ENCODE results near the gene ABL2.
A peak's percentile ranks its signal among the peaks of the same experiment; 100 is the strongest.
"Not testable (repeated sequence)": the region's sequence is repeated elsewhere in the genome, so short reads cannot be mapped to it uniquely, and the experiment has no call there.

ABL2 gene

DNA sequence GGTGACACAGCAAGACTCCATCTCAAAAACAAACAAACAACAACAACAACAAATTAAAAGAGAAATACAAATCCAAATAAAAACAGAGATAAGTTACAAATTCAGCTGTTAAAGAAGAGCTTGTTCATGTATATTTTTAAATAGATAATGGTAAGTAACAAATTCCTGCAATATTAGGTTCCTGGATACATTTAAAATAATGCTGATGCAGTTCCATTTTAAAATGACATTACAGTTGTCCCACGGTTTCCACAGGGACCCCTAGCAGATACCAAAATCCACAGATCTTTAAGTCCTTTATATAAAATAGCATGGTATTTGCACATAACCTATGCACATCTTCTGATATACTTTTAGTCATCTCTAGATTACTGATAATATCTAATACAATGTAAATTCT is 61.5 kb downstream of the ABL2 start:
- DNase-seq: no peak

DNA sequence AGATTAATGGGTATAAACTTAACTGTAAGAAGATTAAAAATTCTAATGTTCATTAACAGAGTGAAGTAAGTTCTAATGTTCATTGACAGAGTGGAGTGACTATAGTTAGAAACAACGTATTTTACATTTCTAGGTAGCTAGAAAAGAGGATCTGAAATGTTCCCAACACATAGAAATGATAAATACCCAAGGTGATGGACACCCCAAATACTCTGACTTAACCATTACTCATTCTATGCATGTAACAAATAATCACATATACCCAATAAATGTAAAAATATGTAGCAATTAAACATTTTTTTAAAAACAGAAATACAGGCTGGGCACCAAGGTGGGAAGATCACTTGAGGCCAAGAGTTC is 62.1 kb downstream of the ABL2 start:
- no peak for DNase-seq

DNA sequence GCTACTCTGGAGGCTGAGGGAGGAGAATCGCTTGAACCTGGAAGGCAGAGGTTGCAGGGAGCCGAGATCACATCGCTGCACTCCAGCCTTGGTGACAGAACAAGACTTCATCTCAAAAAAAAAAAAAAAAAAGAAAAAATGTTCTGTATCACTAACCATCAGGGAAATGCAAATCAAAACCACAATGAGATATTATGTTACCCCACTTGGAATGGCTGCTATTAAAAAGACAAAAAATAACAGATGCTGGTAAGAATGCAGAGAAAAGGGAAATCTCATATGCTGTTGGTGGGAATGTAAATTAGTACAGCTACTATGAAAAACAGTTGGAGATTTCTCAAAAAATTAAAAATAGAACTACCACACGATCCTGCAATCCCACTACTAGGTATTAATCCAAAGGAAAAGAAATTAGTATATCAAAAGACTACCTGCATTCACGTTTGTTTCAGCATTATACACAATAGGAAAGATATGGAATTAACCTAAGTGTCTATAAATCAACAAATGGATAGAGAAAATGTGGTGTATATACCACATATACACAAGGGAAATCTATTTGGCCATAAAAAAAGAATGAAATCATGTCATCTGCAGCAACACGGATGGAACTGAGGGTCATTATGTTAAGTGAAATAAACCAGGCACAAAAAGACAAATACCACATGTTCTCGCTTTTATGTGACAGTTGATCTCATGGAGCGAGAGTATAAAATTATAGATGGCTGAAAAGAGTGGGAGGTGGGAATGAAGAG is 62.6 kb downstream of the ABL2 start:
- DNase-seq: no peak

DNA sequence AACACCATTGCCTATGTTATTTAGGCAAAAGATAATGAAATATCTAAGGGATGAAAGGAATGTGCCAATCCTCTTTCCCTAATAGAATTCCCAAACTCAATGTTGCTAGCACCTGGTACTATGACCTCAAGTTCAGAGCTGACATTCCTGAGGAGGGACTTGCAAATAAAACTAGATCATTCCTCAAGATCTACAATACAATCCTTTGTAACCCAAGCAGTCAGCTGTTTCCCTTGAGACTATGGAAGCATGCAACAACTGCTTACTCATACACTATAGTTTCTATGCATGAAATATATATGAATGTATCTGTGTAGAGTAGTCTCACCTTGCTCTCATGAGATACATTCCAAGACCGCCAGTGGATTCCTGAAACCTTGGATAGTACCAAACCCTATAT is 65.0 kb downstream of the ABL2 start:
- no peak for DNase-seq

GRCh38 chr1:179156708-179157107 is 72.8 kb downstream of the ABL2 start:
- DNase-seq: no peak

DNA sequence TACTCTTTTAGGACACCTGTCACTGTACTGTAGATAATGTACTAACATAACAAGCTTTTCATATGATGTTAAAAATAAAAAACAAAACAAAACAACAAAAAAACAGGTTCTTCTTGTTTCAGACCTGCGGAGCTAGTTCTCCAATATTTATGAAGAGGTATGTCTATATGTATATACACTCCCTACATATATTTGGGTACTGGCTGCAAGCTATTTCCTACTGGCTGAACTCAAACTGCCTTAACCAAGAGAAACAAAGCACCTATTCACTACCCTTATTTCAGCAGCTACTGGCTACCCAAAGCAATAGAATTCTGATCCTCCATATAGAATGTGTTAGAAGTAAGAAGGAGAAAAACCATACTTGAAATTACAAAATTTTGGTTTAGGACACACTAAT is 73.5 kb downstream of the ABL2 start:
- DNase-seq: no peak

GRCh38 chr1:179155615-179156014 is 73.9 kb downstream of the ABL2 start:
- DNase-seq: no peak

- no peak for DNase-seq
Observed at GRCh38 chr1:179154437-179154836, 75.0 kb downstream of the ABL2 start.

- no peak for DNase-seq
Observed at GRCh38 chr1:179153217-179153616, 76.3 kb downstream of the ABL2 start.

DNA sequence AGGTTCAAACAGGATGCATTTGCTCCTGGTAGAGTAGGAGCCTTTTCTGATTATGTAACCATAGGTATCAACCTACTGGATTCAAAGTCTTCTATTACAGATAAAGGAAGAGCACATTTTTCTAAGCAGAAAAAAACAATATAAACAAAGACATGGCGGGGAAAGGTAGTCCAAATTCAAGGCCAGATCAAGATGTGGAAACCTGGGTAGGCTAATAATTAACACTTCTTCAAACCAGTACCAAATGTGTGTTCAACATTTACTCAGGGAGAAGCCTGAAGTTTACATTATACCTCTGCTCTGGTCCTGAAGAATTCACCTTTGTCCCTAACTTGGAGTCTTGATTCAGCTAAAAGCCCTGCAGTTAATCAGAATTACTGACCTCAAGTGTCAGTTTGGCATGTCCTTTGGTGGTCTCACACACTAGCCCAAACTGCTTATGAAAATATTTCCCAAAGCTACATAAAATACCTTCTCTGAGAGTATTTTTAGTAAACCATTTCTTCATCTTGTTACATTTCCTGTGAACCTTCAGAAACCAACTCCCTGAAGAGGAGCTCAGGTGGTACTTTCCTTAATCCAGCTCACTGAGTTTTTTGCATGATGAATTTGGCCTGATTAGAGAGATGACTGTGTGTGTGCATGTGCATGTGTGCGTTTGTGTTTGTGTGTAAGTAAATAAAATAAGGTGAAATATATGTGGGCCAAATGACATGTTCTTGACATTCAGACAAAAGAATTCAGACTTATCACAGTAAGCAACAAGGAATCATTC is 77.4 kb downstream of the ABL2 start:
- DNase-seq: no peak

DNA sequence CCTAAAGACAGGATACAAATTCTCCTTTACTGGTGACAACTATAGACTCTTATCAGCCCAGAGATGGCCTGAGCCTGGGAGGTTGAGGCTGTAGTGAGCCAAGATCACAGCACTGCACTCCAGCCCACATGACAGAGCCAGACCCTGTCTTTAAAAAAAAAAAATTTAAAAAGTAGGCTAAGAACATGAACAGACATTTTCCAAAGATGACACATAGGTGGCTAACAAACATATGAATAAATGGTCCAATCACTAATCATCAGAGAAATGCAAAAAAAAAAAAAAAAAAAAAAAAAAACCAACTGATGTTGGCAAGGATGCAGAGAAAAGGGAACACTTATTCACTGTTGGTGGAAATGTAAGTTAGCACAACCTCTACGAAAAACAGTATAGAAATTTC is 82.6 kb downstream of the ABL2 start:
- DNase-seq: no peak

DNA sequence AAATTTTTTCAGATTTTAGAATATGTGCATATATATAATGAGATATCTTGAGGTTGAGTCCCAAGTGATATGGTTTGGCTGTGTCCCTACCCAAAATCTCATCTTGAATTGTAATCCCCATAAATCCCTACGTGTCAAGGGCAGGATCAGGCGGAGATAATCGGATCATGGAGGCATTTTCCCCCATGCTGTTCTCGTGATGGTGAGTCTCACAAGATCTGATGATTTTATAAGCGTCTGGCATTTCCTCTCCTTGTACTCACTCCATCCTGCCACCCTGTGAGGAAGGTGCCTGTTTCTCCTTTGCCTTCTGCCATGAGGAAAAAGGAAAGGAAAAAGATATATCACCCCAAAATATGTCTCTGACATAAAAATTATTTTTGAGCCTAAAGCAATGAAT is 83.0 kb downstream of the ABL2 start:
- DNase-seq: no peak

- DNase-seq: no peak
Observed at GRCh38 chr1:179145521-179145920, 84.0 kb downstream of the ABL2 start.

- DNase-seq: no peak
Observed at GRCh38 chr1:179144626-179145025, 84.9 kb downstream of the ABL2 start.

DNA sequence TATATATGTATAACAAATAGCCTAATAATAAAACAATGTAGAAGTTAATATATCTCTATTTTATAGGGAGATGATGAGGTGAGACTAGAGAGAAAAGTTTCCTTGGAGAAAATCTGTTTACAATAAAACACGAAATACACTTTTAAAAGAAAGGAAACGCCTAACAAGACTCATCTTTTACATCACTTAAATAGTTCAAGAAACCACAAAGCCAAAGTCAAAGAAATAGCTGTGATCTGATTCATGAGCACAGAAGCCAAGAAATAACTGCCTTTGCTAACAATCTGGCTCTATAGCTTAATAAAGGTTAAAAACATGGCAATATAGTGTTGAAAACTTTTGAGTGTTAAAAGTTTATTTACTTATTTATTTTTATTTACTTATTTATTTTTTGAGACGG is 86.2 kb downstream of the ABL2 start:
- DNase-seq: no peak

DNA sequence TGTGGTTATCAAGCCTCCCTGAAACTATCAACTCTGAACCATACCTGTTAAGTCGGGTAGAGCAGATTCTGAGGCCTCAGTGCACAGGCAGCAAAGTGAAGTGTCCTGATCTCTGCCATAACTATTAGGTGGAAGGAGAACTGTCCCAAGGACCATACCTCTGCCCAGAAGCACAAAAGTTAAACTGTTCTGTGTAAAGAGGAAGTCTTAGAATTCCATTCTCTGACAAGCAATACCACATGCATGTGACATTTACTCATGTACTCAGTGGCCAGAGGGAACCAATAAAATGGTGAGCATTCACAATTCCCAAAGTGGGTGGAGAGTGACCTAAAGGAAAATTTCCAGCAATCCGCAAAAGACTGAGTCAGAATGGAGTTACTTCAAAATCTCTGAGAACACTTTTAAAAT is 86.6 kb downstream of the ABL2 start:
- DNase-seq: no peak

- DNase-seq: peak in 1 of 2 experiments; percentile 41
Observed at GRCh38 chr1:179141592-179142251, 87.8 kb downstream of the ABL2 start.

DNA sequence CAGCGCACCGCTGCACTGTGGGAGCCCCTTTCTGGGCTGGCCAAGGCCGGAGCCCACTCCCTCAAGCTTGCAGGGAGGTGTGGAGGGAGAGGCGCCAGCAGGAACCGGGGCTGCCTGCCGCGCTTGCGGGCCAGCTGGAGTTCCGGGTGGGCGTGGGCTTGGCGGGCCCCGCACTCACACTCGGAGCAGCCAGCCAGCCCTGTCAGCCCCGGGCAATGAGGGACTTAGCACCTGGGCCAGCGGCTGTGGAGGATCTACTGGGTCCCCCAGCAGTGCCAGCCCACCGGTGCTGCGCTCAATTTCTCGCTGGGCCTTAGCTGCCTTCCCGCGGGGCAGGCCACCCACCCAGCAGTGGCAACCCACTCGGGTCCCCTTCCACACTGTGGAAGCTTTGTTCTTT is 90.7 kb downstream of the ABL2 start:
- not testable (repeated sequence) for DNase-seq

GRCh38 chr1:179137617-179138255 is 91.7 kb downstream of the ABL2 start:
- DNase-seq: no peak

DNA sequence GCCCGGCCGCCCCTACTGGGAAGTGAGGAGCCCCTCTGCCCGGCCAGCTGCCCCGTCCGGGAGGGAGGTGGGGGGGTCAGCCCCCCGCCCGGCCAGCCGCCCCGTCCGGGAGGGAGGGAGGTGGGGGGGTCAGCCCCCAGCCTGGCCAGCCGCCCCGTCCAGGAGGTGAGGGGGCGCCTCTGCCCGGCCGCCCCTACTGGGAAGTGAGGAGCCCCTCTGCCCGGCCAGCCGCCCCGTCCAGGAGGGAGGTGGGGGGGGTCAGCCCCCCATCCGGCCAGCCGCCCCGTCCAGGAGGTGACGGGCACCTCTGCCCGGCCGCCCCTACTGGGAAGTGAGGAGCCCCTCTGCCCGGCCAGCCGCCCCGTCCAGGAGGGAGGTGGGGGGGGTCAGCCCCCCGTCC is 93.8 kb downstream of the ABL2 start:
- DNase-seq: not testable (repeated sequence)

DNA sequence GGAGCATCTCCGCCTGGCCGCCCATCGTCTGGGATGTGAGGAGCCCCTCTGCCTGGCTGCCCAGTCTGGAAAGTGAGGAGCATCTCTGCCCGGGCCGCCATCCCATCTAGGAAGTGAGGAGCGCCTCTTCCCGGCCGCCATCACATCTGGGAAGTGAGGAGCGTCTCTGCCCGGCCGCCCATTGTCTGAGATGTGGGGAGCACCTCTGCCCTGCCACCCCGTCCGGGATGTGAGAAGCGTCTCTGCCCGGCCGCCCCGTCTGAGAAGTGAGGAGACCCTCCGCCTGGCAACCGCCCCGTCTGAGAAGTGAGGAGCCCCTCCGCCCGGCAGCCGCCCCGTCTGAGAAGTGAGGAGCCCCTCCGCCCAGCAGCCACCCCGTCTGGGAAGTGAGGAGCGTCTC is 94.3 kb downstream of the ABL2 start:
- DNase-seq: not testable (repeated sequence)

GRCh38 chr1:179129702-179130473 is 99.6 kb downstream of the ABL2 start:
- DNase-seq: peak; percentile 58 to 62

GRCh38 chr1:179128520-179128919 is 101.0 kb downstream of the ABL2 start:
- no peak for DNase-seq

Data from activated T-cell treated with anti-CD3 and anti-CD28 coated beads, Interleukin-2, amount 50 U/mL, for 48 hours (primary cell).